Activated CD4-positive, alpha-beta T cell treated with anti-CD3 and anti-CD28 coated beads, Interleukin-2, amount 50 U/mL, for 16 hours (primary cell): ENCODE results near the gene LZTR1.
"Not testable (repeated sequence)": the region's sequence is repeated elsewhere in the genome, so short reads cannot be mapped to it uniquely, and the experiment has no call there.

ENCODE experiments used
- DNase-seq: peaks from one replicate; pipeline ENCODE4 v3.0.0-alpha.2; 2020

The LZTR1 gene

DNA sequence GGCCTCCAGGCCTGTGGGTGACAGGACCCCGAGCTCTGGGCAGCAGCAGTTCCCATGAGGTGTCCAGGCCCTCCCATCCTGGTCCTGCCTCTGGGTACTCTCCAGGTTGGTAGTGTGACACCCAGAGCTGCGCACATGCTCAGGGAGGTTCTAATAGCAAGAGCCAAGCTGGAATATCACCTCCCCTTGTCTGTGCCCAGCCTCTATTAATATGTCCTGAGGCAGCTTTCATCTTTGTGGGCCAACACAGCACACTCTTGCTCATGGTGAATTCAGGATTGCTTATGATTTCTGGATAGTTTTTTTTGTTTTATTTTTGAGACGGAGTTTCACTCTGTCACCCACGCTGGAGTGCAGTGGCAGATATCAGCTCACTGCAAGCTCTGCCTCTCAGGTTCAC is 36.2 kb downstream of the LZTR1 start:
- no peak for DNase-seq

GRCh38 chr22:21020802-21021429 is 38.8 kb downstream of the LZTR1 start:
- no peak for DNase-seq

- DNase-seq: no peak
Observed at GRCh38 chr22:21022507-21022906, 40.4 kb downstream of the LZTR1 start.

DNA sequence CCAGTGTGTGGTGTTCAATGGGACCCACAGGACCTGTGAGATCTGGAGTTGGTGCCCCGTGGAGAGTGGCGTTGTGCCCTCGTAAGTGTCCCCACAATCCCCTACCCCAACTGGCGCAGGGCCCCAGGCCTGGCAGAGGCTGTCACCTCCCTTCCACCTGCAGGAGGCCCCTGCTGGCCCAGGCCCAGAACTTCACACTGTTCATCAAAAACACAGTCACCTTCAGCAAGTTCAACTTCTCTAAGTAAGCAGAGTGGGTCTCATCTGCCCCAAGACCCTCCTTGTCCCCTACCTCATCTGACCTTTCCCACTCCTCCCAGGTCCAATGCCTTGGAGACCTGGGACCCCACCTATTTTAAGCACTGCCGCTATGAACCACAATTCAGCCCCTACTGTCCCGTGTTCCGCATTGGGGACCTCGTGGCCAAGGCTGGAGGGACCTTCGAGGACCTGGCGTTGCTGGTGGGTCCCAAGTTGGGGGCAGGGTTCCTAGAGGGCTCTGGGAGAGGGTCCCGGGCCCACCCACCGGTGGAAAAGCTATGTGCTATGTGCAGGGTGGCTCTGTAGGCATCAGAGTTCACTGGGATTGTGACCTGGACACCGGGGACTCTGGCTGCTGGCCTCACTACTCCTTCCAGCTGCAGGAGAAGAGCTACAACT is 41.0 kb downstream of the LZTR1 start:
- no peak for DNase-seq

DNA sequence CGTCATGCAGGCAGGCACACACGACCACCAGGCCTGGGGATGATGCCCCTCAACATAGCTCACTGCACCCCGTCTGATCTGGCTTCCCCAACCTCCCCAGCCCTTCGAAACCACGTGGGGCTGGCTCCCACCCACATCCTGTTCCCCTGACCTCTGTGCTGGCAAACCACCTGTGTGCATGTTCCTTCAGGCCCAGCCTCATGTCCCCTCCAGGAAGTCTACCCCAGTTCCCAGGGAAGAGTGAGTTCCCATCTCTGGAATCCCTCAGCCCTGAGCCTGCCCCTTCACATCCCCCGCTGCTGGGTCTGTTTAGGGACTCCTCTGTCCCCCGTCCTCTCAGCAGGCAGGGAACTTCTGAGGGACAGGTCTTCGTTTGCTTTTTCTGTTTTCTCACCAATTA is 43.2 kb downstream of the LZTR1 start:
- DNase-seq: no peak

GRCh38 chr22:21025763-21026755 is 44.0 kb downstream of the LZTR1 start:
- no peak for DNase-seq

- DNase-seq: no peak
Observed at GRCh38 chr22:21026783-21027692, 44.9 kb downstream of the LZTR1 start.

DNA sequence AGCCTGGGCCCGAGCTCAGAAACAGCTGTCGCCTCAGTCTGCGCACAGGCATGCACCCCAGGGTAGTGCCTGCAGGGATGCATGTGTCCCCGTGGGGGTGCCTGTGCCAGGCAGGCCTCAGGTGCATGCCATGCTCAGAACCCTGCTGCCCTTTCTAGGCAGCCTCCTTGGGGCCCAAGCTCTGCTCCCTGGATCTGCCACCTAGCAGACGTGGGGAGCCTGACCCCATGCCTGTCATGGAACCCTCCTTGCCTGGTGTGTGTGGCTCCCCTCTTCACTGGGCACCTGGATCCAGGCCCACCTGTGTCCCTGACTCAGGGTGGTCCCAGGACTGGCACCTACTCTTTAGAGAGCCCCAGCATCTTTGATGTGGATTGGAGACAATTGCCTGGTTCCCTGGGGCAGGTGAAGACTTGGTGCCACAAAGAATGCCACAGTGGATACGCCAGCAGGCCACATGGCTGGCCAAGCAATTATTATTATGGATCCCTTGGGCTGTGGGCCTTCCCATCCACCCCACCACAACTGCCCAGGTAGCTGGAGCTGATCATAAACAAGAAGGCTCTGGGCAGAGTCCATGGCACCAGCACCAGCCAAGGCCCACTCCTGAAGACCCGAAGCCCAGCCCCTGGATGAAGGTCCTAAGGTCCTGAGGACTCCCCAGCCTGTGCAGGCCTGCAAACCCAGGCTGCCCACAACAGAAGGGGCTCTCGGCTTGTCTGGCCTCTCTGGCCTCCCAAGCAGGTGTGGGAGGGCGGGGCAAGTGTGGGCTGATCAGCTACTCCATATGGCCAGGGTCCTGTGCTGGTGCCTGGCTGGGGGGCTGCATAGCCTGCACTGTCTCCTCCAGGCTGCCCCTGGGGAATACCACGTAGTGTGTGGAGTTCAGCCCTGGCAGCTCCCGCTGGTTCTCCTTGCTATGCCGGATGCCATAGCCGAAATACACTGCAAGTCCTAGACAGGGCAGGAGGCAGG is 46.5 kb downstream of the LZTR1 start:
- no peak for DNase-seq

DNA sequence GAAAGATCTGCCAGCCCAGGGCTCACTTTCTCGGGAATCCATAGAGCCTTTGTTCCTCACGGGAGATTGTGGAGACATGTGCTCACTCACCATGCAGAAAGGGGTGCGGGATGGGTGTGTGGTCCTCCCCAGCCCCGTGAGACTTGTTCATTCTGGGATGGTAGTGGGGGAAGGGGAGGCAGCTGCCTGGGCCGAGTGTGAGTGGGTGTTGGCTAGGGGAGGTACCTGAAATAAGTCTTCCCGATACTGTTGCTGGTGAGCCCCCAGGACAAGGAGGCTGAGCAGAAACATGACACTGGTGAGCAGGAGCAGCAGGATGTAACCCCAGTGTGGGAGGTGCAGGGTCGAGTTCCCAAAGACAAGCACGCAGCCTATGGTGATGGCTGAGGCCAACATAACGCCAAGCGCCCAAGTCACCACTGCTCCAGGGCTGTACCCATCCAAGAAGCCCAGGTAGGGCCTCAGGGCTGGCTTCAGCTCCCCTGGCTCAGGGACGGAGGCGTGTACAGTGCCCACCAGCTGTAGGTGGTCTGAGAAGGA is 47.5 kb downstream of the LZTR1 start:
- DNase-seq: no peak

GRCh38 chr22:21030032-21030431 is 47.9 kb downstream of the LZTR1 start:
- no peak for DNase-seq

GRCh38 chr22:21030621-21031544 is 48.8 kb downstream of the LZTR1 start:
- DNase-seq: no peak

GRCh38 chr22:21031545-21032036 is 49.5 kb downstream of the LZTR1 start:
- DNase-seq: no peak

- no peak for DNase-seq
Observed at GRCh38 chr22:21032037-21032867, 50.2 kb downstream of the LZTR1 start, which contains the start of gene SLC7A4. Gene SLC7A4 (minus strand): TSS chr22:21032561. CDS start chr22:21031812, 749 bp downstream.

DNA sequence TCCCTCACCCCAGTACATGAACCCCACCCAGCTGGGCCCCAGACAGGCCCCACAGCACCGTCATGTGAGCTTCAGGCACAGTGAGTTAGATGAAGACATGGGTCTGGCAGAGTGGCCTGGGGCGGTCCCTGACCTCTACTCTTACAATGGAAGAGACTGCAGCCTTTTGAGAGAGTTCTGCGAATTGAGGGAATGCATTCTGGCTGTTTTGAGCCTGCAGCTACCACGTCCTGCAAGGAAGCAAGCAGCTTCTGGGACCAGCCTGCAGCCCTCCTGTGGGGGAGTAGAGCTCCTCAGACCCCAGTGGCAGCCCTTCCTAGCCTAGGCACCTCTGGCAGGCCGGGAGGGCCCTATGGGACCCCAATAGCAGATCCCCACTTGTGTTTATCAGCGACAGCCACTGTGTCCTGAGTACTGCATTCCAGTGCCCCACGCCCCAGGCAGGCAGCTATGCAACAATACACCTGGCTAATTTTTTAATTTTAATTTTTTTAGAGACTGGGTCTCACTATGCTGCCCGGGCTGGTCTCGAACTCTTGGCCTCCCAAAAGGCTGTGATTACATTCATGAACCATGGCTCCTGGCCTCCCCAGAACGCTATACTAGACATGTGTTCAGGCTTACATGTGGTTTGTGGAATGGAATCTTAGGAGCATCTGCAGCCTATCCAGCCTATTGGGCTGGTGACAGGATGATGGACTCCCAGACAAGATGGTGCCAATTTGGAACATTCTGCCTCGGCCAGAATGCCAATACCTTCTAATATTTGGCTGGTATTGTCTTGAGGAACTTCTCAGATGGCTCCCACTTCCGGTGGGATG is 51.0 kb downstream of the LZTR1 start:
- no peak for DNase-seq

- no peak for DNase-seq
Observed at GRCh38 chr22:21033895-21034294, 51.8 kb downstream of the LZTR1 start.

- no peak for DNase-seq
Observed at GRCh38 chr22:21034989-21035388, 52.9 kb downstream of the LZTR1 start.

DNA sequence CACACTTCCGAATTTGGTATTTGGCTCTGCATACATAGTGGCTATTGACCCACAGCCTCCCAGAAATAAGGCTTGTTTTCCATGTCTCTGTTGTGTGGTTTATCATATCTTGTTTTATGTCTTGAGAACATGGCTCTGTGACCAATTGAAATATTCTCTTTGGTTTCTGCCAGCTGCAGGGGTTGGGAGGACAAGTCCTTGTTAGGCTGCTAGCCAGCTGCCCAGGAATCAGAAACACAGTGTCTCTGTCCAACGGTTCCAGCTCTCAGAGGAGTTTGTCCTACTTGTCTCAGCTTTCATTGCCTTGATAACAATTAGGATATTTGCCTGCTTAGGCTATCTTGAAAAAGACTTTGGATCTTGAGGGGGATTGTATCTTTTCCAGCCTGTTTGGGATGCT is 56.3 kb downstream of the LZTR1 start:
- no peak for DNase-seq

GRCh38 chr22:21039158-21039557 is 57.1 kb downstream of the LZTR1 start:
- not testable (repeated sequence) for DNase-seq
